ENCODE data around the gene ELMO1. TPM values are rescaled to one million over a fixed set of nuclear protein-coding genes. Genes with fewer than 3 reads are reported as not detected.

The ELMO1 gene
- total RNA-seq, 1 experiment from 2014 or later: 7.8 TPM

DNA sequence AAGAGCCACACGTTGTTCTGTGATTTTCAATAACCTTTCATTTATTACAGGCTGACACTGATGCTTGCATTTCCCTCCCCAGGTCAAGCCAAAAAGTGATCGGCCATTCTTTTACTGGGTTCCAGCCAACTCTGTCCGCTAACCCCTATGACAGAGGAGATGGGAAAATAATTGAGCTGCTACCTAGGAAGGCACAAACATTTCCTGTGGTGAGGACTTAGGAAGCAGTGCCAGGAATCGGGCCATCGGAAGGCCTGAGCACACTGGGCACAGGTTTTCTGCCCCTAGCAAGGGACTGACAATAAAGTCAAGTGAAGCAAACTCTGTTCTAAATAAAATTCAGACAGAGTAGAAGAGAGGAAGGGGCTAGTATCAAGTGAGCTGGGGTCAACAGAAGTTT is 411.4 kb downstream of the ELMO1 start:
- no peak overlapping the region for H3K23ac ChIP-seq (ENCODE audit: insufficient read length, low read depth, low read length)
- no peaks in the 10 kb centered on the region for H3K9me3 ChIP-seq (ENCODE audit: control insufficient read depth, low read depth, low read length)
- no peak overlapping the region for H2AFZ ChIP-seq (ENCODE audit: low read length)
- Mint-ChIP-seq H3K36me3 (ENCODE audit: insufficient read depth in 1 of 3, low read depth in 3 of 3) (peaks cover 0 to 8% (median 4%) of the 10 kb centered on the region in 3 experiments; a peak in 3 of 7 replicates), H3K9me3 (peaks cover 5% of the 10 kb centered on the region in 2 experiments; a peak in 1 of 5 replicates), H3K4me3 (no peak overlapping the region), H3K4me1 (peaks cover 5 to 15% of the 10 kb centered on the region in 2 experiments), H3K27ac (no peak overlapping the region), H3K27me3 (ENCODE audit: low read depth) (no peaks in the 10 kb centered on the region)
- H2BK15ac ChIP-seq (ENCODE audit: low read depth, low read length): no peak overlapping the region
- H3K56ac ChIP-seq (ENCODE audit: insufficient read length, low read depth, low read length): no peak overlapping the region
- WGBS (ENCODE audit: extremely low coverage, insufficient read length, low lambda C conversion rate): no CpG with 5 or more reads among the region's 5 CpGs
- no peak overlapping the region for H3K4me2 ChIP-seq (ENCODE audit: insufficient read depth, insufficient read length, low read length)
- no peak overlapping the region for H3K18ac ChIP-seq (ENCODE audit: insufficient read length, low read depth, low read length)
- H3K9ac ChIP-seq (ENCODE audit: extremely low read depth, insufficient read length, low read length): no peak overlapping the region
- no peaks in the 10 kb centered on the region for H3K27me3 ChIP-seq (ENCODE audit: insufficient read depth, low read length)
- H2BK12ac ChIP-seq (ENCODE audit: insufficient read length, low read depth, low read length): no peak overlapping the region
- no peaks in the 10 kb centered on the region for H3K23me2 ChIP-seq (ENCODE audit: insufficient read length, low read depth, low read length, poor library complexity, severe bottlenecking)
- H3K4me1 ChIP-seq (ENCODE audit: insufficient read depth, low read length): peaks cover 9% of the 10 kb centered on the region
- no peak overlapping the region for H3K14ac ChIP-seq (ENCODE audit: insufficient read depth, low read length)
- no peak overlapping the region for H4K8ac ChIP-seq (replicated peaks; ENCODE audit: insufficient read length, low read depth, low read length)
- H4K5ac ChIP-seq (ENCODE audit: insufficient read length, low read depth, low read length): no peak overlapping the region
- no peak overlapping the region for H2AK5ac ChIP-seq (ENCODE audit: insufficient read length, low read length)
- no peak for DNase-seq
- H3K27ac ChIP-seq (ENCODE audit: insufficient read length, low read depth, low read length): no peak overlapping the region
- no peak overlapping the region for H4K91ac ChIP-seq (ENCODE audit: insufficient read length, low read depth, low read length)
- no peaks in the 10 kb centered on the region for H4K20me1 ChIP-seq (ENCODE audit: control insufficient read depth, insufficient read depth, insufficient read length)
- TF ChIP-seq, protein P1, sequence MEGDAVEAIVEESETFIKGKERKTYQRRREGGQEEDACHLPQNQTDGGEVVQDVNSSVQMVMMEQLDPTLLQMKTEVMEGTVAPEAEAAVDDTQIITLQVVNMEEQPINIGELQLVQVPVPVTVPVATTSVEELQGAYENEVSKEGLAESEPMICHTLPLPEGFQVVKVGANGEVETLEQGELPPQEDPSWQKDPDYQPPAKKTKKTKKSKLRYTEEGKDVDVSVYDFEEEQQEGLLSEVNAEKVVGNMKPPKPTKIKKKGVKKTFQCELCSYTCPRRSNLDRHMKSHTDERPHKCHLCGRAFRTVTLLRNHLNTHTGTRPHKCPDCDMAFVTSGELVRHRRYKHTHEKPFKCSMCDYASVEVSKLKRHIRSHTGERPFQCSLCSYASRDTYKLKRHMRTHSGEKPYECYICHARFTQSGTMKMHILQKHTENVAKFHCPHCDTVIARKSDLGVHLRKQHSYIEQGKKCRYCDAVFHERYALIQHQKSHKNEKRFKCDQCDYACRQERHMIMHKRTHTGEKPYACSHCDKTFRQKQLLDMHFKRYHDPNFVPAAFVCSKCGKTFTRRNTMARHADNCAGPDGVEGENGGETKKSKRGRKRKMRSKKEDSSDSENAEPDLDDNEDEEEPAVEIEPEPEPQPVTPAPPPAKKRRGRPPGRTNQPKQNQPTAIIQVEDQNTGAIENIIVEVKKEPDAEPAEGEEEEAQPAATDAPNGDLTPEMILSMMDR (conservative IDR thresholded peaks at IDR 0.05): no peak
- H2BK120ac ChIP-seq (ENCODE audit: low read depth, low read length, poor library complexity, severe bottlenecking): no peak overlapping the region
- H3K79me1 ChIP-seq (ENCODE audit: insufficient read depth, low read depth, low read length, poor library complexity, severe bottlenecking): no peaks in the 10 kb centered on the region
- no peak overlapping the region for H3T11ph ChIP-seq (ENCODE audit: low read length)
- H2BK5ac ChIP-seq (ENCODE audit: insufficient read length, low read length): no peak overlapping the region
- H3K79me2 ChIP-seq (ENCODE audit: insufficient read depth, low read length): no peaks in the 10 kb centered on the region
- no peak overlapping the region for H2BK20ac ChIP-seq (ENCODE audit: low read depth, low read length, poor library complexity, severe bottlenecking)
- H3K4ac ChIP-seq (ENCODE audit: low read depth, low read length): no peak overlapping the region
